Astrocyte (in vitro differentiated cells and primary cell): ENCODE results near the gene ASB8. TPM values are rescaled to one million over a fixed set of nuclear protein-coding genes. Genes with fewer than 3 reads are reported as not detected.

Experiments
- DNase-seq: peaks from one replicate; pipeline ENCODE4 v3.0.0-alpha.2; 2010; ENCODE audit warnings: low read depth
- FAIRE-seq: peaks from 2 replicates; lab custom pipeline; 2011; peaks lifted over from hg19 to GRCh38; lab: Jason Lieb, UNC
- H2AFZ ChIP-seq: 2 replicates; pipeline ENCODE4 v1.6.0; 2012; ENCODE audit warnings: low read depth, low read length, inconsistent platforms
- H3K27ac ChIP-seq: 2 replicates; pipeline ENCODE4 v1.5.1; 2011; ENCODE audit warnings: low read depth, low read length, inconsistent platforms
- H3K27me3 ChIP-seq: 2 replicates; pipeline ENCODE4 v1.6.0; 2011; ENCODE audit warnings: low read length, inconsistent platforms; ENCODE audit not compliant: insufficient read depth
- H3K36me3 ChIP-seq: 2 replicates; pipeline ENCODE4 v1.5.1; 2011; ENCODE audit warnings: low read length, inconsistent platforms; ENCODE audit not compliant: insufficient read depth
- H3K4me1 ChIP-seq: 2 replicates; pipeline ENCODE4 v1.5.1; 2011; ENCODE audit warnings: low read length, inconsistent platforms; ENCODE audit not compliant: insufficient read depth
- H3K4me2 ChIP-seq: 2 replicates; pipeline ENCODE4 v1.6.0; 2012; ENCODE audit warnings: low read length, inconsistent platforms
- H3K4me3 ChIP-seq: 2 replicates; pipeline ENCODE4 v1.5.1; 2011; ENCODE audit warnings: low read depth, mild to moderate bottlenecking, low read length, inconsistent platforms; ENCODE audit not compliant: insufficient read depth
- H3K79me2 ChIP-seq: 2 replicates; pipeline ENCODE4 v1.6.0; 2012; ENCODE audit warnings: mild to moderate bottlenecking, low read length, inconsistent platforms; ENCODE audit not compliant: insufficient read depth
- H3K9ac ChIP-seq: 2 replicates; pipeline ENCODE4 v1.6.0; 2012; ENCODE audit warnings: mild to moderate bottlenecking, low read length, inconsistent platforms
- H3K9me3 ChIP-seq: 2 replicates; pipeline ENCODE4 v1.5.1; 2012; ENCODE audit warnings: low read depth, mild to moderate bottlenecking, low read length, inconsistent platforms; ENCODE audit not compliant: insufficient read depth
- H4K20me1 ChIP-seq: 2 replicates; pipeline ENCODE4 v1.6.0; 2012; ENCODE audit warnings: low read length, inconsistent platforms; ENCODE audit not compliant: insufficient read depth
- H3K27ac Mint-ChIP-seq: one replicate; pipeline ENCODE4 v1.8.0; 2021; ENCODE audit warnings: mild to moderate bottlenecking, mixed read lengths; ENCODE audit not compliant: unreplicated experiment
- H3K27me3 Mint-ChIP-seq: one replicate; pipeline ENCODE4 v1.8.0; 2021; ENCODE audit warnings: low read depth, mixed read lengths; ENCODE audit not compliant: unreplicated experiment
- H3K36me3 Mint-ChIP-seq: one replicate; pipeline ENCODE4 v1.8.0; 2021; ENCODE audit warnings: low read depth, mixed read lengths; ENCODE audit not compliant: unreplicated experiment
- H3K4me1 Mint-ChIP-seq: one replicate; pipeline ENCODE4 v1.8.0; 2021; ENCODE audit warnings: low read depth, mixed read lengths; ENCODE audit not compliant: unreplicated experiment
- H3K4me3 Mint-ChIP-seq: one replicate; pipeline ENCODE4 v1.8.0; 2021; ENCODE audit warnings: mild to moderate bottlenecking, moderate library complexity, mixed read lengths; ENCODE audit not compliant: unreplicated experiment
- H3K9me3 Mint-ChIP-seq: one replicate; pipeline ENCODE4 v1.8.0; 2021; ENCODE audit warnings: mild to moderate bottlenecking, mixed read lengths; ENCODE audit not compliant: unreplicated experiment
- CTCF ChIP-seq: IDR thresholded peaks from 2 replicates; pipeline ENCODE4 v1.5.1; 2011; ENCODE audit warnings: low read depth, mild to moderate bottlenecking, inconsistent platforms, low read length, moderate library complexity; ENCODE audit not compliant: insufficient read depth
- EZH2 ChIP-seq: IDR thresholded peaks from 2 replicates; pipeline ENCODE4 v1.6.1; 2012; ENCODE audit warnings: mild to moderate bottlenecking, low read length, inconsistent platforms; ENCODE audit not compliant: insufficient read depth
- total RNA-seq: library from RNA; stranded (reverse); gene quantifications from 2 replicates; pipeline ENCODE4 v1.2.1, GENCODE V29; 2021

ASB8 gene
- total RNA-seq, 1 donor from 2014 or later: 29.9 TPM

- Mint-ChIP-seq H3K27ac (no peak overlapping the region), H3K4me3 (no peak overlapping the region), H3K4me1 (no peaks in the 10 kb centered on the region), H3K9me3 (no peaks in the 10 kb centered on the region), H3K36me3 (no peaks in the 10 kb centered on the region), H3K27me3 (peaks cover 10% of the 10 kb centered on the region)
- Histone ChIP-seq H3K79me2 (no peaks in the 10 kb centered on the region), H2AFZ (no peak overlapping the region), H3K4me2 (no peak overlapping the region), H3K27ac (no peak overlapping the region), H3K27me3 (peaks cover 8% of the 10 kb centered on the region), H3K9ac (no peak overlapping the region), H3K4me3 (no peak overlapping the region), H3K4me1 (no peaks in the 10 kb centered on the region), H4K20me1 (no peaks in the 10 kb centered on the region), H3K9me3 (no peaks in the 10 kb centered on the region), H3K36me3 (no peaks in the 10 kb centered on the region)
- no peak for FAIRE-seq
- DNase-seq: no peak
- no peak for TF ChIP-seq EZH2
- no peak for TF ChIP-seq CTCF
These were observed 7.1 kb upstream of the ASB8 start for GRCh38 chr12:48164451-48164850.

- H3K9me3 ChIP-seq: no peaks in the 10 kb centered on the region
- peaks cover 8% of the 10 kb centered on the region for H3K27me3 ChIP-seq
- no peaks in the 10 kb centered on the region for H3K4me1 Mint-ChIP-seq
- no peak overlapping the region for H3K4me3 ChIP-seq
- no peak overlapping the region for H3K4me3 Mint-ChIP-seq
- no peaks in the 10 kb centered on the region for H3K9me3 Mint-ChIP-seq
- no peak overlapping the region for H3K9ac ChIP-seq
- H3K36me3 Mint-ChIP-seq: no peaks in the 10 kb centered on the region
- DNase-seq: no peak
- no peak overlapping the region for H2AFZ ChIP-seq
- peaks cover 10% of the 10 kb centered on the region for H3K27me3 Mint-ChIP-seq
- TF ChIP-seq EZH2 (no peak), CTCF (no peak)
- no peak overlapping the region for H3K27ac ChIP-seq
- H3K27ac Mint-ChIP-seq: no peak overlapping the region
- no peaks in the 10 kb centered on the region for H3K36me3 ChIP-seq
- H4K20me1 ChIP-seq: no peaks in the 10 kb centered on the region
- FAIRE-seq: no peak
- no peak overlapping the region for H3K4me2 ChIP-seq
- no peaks in the 10 kb centered on the region for H3K4me1 ChIP-seq
- H3K79me2 ChIP-seq: no peaks in the 10 kb centered on the region
These were observed 5.9 kb upstream of the ASB8 start for GRCh38 chr12:48163150-48163747.

GRCh38 chr12:48160807-48161206, 3.5 kb upstream of the ASB8 start:
- H3K27me3 ChIP-seq: peaks cover 3% of the 10 kb centered on the region
- Mint-ChIP-seq H3K36me3 (no peaks in the 10 kb centered on the region), H3K4me1 (peaks cover 6% of the 10 kb centered on the region), H3K27ac (no peak overlapping the region), H3K4me3 (no peak overlapping the region), H3K9me3 (no peaks in the 10 kb centered on the region), H3K27me3 (peaks cover 4% of the 10 kb centered on the region)
- no peaks in the 10 kb centered on the region for H3K36me3 ChIP-seq
- H3K27ac ChIP-seq: no peak overlapping the region
- H3K9ac ChIP-seq: no peak overlapping the region
- H3K4me3 ChIP-seq: no peak overlapping the region
- peaks cover 16% of the 10 kb centered on the region for H3K79me2 ChIP-seq
- H3K9me3 ChIP-seq: no peaks in the 10 kb centered on the region
- H3K4me2 ChIP-seq: no peak overlapping the region
- FAIRE-seq (no peak), DNase-seq (peak; percentile 12)
- peak overlapping the region; percentile 7 for H2AFZ ChIP-seq
- TF ChIP-seq CTCF (no peak), EZH2 (no peak)
- H3K4me1 ChIP-seq: peaks cover 5% of the 10 kb centered on the region
- no peaks in the 10 kb centered on the region for H4K20me1 ChIP-seq
